NCI-H128 (cell line): ENCODE results near the gene LHX1.

Source experiments
- DNase-seq: peaks from one replicate; lab custom pipeline; 2025; ENCODE audit not compliant: unreplicated experiment; lab: John Stamatoyannopoulos, UW

LHX1 gene

DNA sequence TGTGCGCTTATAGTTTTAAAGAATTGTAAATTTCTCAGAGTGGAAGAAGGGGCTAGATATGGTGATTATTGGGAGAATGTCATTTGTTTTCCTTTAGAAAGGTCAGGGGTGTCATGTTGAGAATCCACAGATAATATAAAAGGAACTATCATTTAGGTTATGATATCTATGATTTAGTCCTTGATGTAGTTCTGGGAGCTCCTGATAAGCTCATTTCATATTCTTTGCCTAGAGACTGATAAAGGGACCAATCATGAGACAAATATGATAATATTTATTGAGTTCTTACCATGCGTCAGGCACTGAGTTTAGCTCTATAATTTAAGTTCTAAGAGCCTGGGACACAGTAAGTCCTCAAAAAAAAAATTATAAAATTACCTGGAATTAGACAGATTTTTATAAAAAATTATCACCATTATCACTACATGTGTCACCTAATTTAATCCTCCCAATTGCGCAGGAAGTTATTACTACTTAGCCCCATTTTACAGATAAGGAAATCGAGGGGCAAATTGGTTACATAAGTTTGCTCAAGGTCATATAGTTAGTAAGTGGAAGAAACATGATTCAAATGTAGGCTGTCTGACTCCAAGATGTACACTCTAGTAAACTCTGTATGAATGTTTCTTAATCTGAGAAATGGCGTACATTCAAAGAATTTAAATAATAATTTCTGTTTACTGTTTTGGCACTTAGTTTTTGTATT, 14.0 kb downstream of the LHX1 start:
- DNase-seq = no peak

GRCh38 chr17:36971508-36971907, 34.2 kb downstream of the LHX1 start:
- DNase-seq = no peak

DNA sequence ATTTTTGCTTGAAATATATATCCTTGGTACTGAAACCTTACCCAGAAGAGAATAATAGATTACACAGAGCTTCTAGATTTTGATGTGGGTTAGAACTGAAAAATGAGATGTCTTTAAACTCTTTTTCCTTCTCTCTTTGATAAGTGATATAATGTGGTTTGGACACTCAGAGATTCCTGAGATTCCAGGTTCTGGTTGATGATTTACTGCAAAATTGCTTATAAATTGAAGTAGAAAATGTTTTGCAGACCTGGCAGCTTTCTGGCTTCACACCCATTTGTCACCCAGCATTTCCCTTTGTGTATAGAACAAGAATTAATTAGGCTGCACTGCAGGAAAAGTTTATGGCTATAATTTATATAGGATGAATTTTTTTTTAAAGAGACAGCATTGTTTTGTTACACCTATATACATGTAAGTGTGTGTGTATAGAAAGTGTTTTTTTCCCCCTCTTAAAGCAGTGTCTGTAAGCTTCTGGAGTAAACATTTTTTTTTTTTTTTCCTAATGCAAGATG, 35.0 kb downstream of the LHX1 start:
- no peak for DNase-seq

DNA sequence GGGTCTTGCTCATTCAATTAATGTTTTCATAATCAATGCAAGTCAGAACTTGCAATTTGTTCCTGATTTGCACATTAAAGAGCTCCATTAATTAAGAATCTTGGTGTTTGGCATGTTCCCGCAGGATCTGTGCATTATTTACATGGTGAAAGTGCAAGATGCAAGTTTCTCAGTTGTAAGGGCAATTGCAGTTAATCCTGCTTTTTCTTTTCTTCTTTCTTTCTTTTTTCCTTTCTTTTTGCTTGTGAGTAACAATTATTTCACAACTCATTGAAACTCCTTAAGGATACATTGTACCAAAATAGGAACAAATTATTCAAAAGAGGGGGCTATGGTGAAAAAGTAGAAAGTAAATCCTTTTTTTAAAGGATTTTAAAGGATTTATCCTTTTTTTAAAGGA, 35.6 kb downstream of the LHX1 start:
- DNase-seq = no peak

GRCh38 chr17:36975922-36976515, 38.7 kb downstream of the LHX1 start:
- no peak for DNase-seq

DNA sequence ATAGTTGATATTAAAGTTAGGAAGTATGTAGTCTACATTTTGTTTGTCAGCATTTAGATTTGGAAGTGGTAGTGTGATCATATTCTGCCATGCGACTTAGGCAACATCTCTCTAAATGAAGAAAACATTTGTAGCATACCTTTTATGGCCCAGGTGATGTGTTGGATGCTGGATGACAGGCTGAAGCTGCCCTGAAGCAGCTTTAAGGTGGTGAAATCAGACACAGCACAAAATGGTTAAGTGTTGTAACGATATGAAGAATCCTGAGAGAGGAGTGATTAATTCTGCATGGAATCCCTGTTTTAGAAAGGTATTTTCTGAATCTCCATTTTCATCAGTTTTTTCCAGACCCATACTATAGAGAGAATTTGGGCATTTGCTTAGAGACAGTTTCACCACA, 39.8 kb downstream of the LHX1 start:
- DNase-seq = no peak

DNA sequence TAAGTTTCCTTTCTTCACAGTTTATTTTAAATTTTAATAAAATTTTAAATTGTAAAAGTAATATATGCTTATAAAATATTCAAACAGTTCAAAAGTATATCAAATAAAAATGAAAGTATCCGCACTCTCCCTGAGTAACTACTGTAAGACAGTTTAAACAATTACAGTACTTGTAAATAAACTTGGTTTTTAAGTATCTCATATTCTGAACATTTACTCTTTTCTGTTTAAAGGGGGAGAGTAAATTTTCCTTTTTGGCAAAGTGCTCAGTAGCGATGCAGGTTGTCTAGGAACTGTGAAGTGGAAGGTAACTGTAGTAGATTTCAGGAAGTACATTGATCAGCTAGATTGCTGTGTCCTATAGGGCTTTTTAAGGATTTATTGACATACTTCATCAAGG, 40.3 kb downstream of the LHX1 start:
- no peak for DNase-seq

- no peak for DNase-seq
Observed at GRCh38 chr17:36978810-36979564, 41.7 kb downstream of the LHX1 start.

DNA sequence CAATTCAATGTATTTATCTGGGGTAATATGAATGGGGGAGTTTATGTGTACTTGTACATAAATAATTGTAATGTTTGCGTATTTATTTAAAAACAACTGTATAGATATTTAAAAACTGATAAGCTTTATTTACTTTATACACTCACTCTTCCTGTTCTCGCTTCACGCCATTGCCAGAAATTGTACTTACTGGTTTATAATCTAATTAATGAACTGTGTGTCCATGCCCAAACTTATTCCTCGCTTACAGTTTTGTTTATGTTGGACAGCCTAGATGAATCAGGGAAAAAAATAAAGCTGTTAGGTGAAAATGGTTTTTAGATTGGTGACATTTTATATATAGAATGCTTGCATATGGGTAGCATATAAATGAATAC, 42.3 kb downstream of the LHX1 start:
- DNase-seq = no peak

DNA sequence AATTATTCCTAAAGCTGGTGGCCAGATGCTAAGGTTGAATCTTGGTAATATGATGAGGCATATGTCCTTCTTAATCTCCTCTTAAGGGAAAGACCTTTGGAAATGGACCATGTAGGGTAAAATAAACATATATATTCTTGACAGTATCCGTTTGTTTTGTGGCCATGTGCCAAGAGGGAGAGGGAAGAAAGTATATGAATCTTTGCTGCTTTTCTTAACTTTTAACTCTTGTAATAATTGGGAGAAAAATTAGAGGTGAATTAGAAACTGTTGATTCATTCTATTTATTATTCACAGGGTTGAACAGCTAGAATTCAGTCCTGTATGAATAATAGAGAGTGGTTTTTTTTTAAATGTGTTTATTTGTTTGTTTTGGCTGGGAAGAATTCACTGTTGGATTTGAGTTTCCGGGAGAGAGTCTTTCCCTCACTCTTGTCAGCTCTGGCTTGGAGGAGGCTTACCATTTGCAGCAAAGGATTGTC, 43.0 kb downstream of the LHX1 start:
- no peak for DNase-seq

DNA sequence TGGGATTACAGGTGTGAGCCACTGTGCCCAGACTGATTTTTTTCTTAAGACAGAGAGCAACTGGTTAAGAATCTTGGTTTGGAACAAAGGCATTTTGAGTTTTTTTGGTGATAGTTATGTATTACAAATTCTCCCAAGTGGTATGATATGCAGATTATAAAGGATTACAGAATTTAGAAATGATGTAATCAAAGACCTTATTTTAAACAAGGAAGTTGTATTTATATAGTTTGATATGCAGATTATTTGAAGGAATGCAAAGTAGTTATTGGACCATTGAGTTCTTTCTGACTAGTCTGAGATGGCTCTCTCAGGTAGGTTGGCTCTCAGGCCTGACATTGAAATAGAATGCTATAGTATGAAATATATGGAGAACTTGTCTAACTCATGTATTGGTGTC, 46.3 kb downstream of the LHX1 start:
- no peak for DNase-seq

GRCh38 chr17:36989173-36989572, 51.9 kb downstream of the LHX1 start:
- DNase-seq = no peak

DNA sequence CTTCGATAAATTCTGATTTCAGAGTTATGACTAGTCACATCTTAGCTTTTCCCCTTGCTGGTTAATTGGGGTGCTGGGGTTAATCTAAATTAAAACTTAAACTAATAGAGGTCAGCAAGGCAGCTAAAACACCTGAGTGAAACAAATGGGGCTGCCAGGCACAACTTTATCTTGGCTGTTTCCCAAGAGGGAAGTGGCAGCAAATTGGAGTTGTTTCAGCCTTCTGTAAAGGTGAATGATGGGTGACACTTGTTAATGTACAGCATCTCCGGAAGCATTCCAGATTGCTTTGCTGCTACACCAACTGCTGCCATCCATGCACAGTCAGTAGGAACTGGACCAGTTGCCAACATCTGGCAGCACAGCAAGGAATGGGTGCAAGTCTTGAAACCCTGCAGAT, 55.4 kb downstream of the LHX1 start:
- no peak for DNase-seq

- no peak for DNase-seq
Observed at GRCh38 chr17:36993227-36993626, 56.0 kb downstream of the LHX1 start.
